Measurements from ENCODE around the gene SPP1. TPM values are rescaled to one million over a fixed set of nuclear protein-coding genes. Genes with fewer than 3 reads are reported as not detected.

The SPP1 gene
- total RNA-seq, 1 experiment from 2014 or later = not detected

DNA sequence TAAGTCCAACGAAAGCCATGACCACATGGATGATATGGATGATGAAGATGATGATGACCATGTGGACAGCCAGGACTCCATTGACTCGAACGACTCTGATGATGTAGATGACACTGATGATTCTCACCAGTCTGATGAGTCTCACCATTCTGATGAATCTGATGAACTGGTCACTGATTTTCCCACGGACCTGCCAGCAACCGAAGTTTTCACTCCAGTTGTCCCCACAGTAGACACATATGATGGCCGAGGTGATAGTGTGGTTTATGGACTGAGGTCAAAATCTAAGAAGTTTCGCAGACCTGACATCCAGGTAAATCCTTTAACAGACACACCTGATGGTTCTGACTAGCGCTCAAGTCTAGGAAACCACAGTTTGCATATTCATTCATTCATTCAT, 6.0 kb downstream of the SPP1 start:
- intact Hi-C loops (cut with micrococcal nuclease) = no loop called here

DNA sequence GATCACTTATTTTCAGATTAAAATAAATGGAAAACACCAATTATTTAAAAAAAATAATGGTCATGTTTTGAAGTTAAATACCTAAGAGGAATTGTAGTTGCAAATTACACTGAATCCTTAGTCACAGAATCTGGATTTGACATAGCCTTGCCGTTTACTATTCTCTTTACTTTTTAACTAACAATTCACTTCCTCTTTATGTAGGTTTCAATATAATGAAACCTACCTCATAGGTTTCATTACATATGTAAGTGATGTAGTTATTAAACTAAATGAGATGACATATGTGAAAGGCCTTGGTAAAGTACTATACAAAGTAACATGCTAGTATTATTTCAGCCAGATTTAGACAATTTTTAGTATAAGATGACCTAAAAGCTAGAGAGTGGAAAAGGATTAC, 6.5 kb downstream of the SPP1 start:
- no peaks in the 10 kb centered on the region for H3K9me2 ChIP-seq (replicated peaks; ENCODE audit: low read length)
- H3K79me2 ChIP-seq (ENCODE audit: low read length) = no peaks in the 10 kb centered on the region
- no peaks in the 10 kb centered on the region for H3K36me3 ChIP-seq (ENCODE audit: low read depth, low read length)
- H3K4me2 ChIP-seq (ENCODE audit: low read length) = no peak overlapping the region
- TF ChIP-seq CTCF (conservative IDR thresholded peaks at IDR 0.05; ENCODE audit: low read depth, low read length) (no peak), EZH2phosphoT487 (IDR thresholded peaks at IDR 0.05; ENCODE audit: borderline replicate concordance, low read length) (no peak), EZH2 (IDR thresholded peaks at IDR 0.05; ENCODE audit: low read length, unreplicated experiment) (no peak)
- H3F3A ChIP-seq (ENCODE audit: low read length, unreplicated experiment) = no peaks in the 10 kb centered on the region
- ChIA-PET CTCF (no interaction called here), POLR2A (ENCODE audit: unreplicated experiment) (no interaction called here)
- no peak overlapping the region for H3K4me3 ChIP-seq (ENCODE audit: low read length)
- no peaks in the 10 kb centered on the region for H3K9me3 ChIP-seq (ENCODE audit: low read length)
- ATAC-seq (no peak), DNase-seq (no peak)
- H2AFZ ChIP-seq (ENCODE audit: low read length) = no peak overlapping the region
- BruUV-seq (replicated peaks) = no TSS peak
- H3K4me1 ChIP-seq (ENCODE audit: insufficient read depth, low read length) = no peaks in the 10 kb centered on the region
- intact Hi-C loops (cut with micrococcal nuclease) = no loop called here
- no peaks in the 10 kb centered on the region for H3K27me3 ChIP-seq (ENCODE audit: low read length)
- H4K20me1 ChIP-seq (ENCODE audit: low read length) = no peaks in the 10 kb centered on the region
- no peak overlapping the region for H3K27ac ChIP-seq (ENCODE audit: low read length)
- H3K9ac ChIP-seq (ENCODE audit: low read length) = no peak overlapping the region

More for the DNA sequence above, 6.0 kb downstream of the SPP1 start:
- POLR2A ChIA-PET (ENCODE audit: unreplicated experiment) = no interaction called here
- Histone ChIP-seq H3K4me2 (ENCODE audit: low read length) (no peak overlapping the region), H3K27me3 (ENCODE audit: low read length) (no peaks in the 10 kb centered on the region), H3K4me1 (ENCODE audit: insufficient read depth, low read length) (no peaks in the 10 kb centered on the region), H3K9me2 (replicated peaks; ENCODE audit: low read length) (no peaks in the 10 kb centered on the region), H3K4me3 (ENCODE audit: low read length) (no peak overlapping the region), H3K27ac (ENCODE audit: low read length) (no peak overlapping the region), H3K79me2 (ENCODE audit: low read length) (no peaks in the 10 kb centered on the region), H3K9me3 (ENCODE audit: low read length) (no peaks in the 10 kb centered on the region), H4K20me1 (ENCODE audit: low read length) (no peaks in the 10 kb centered on the region), H3F3A (ENCODE audit: low read length, unreplicated experiment) (no peaks in the 10 kb centered on the region), H2AFZ (ENCODE audit: low read length) (no peak overlapping the region), H3K9ac (ENCODE audit: low read length) (no peak overlapping the region), H3K36me3 (ENCODE audit: low read depth, low read length) (no peaks in the 10 kb centered on the region)
- ATAC-seq = no peak
- TF ChIP-seq CTCF (conservative IDR thresholded peaks at IDR 0.05; ENCODE audit: low read depth, low read length) (no peak), EZH2 (IDR thresholded peaks at IDR 0.05; ENCODE audit: low read length, unreplicated experiment) (no peak), EZH2phosphoT487 (IDR thresholded peaks at IDR 0.05; ENCODE audit: borderline replicate concordance, low read length) (no peak)
- DNase-seq = no peak
- CTCF ChIA-PET = no interaction called here
- no TSS peak for BruUV-seq (replicated peaks)

DNA sequence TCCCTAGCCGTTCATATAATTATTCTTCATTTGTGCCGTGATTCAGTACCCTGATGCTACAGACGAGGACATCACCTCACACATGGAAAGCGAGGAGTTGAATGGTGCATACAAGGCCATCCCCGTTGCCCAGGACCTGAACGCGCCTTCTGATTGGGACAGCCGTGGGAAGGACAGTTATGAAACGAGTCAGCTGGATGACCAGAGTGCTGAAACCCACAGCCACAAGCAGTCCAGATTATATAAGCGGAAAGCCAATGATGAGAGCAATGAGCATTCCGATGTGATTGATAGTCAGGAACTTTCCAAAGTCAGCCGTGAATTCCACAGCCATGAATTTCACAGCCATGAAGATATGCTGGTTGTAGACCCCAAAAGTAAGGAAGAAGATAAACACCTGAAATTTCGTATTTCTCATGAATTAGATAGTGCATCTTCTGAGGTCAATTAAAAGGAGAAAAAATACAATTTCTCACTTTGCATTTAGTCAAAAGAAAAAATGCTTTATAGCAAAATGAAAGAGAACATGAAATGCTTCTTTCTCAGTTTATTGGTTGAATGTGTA, 7.0 kb downstream of the SPP1 start:
- Histone ChIP-seq H3K27ac (ENCODE audit: low read length) (no peak overlapping the region), H3F3A (ENCODE audit: low read length, unreplicated experiment) (no peaks in the 10 kb centered on the region), H3K36me3 (ENCODE audit: low read depth, low read length) (no peaks in the 10 kb centered on the region), H4K20me1 (ENCODE audit: low read length) (no peaks in the 10 kb centered on the region), H3K4me3 (ENCODE audit: low read length) (no peak overlapping the region), H3K4me1 (ENCODE audit: insufficient read depth, low read length) (no peaks in the 10 kb centered on the region), H3K79me2 (ENCODE audit: low read length) (no peaks in the 10 kb centered on the region), H3K27me3 (ENCODE audit: low read length) (no peaks in the 10 kb centered on the region), H3K9ac (ENCODE audit: low read length) (no peak overlapping the region), H3K4me2 (ENCODE audit: low read length) (no peak overlapping the region), H3K9me3 (ENCODE audit: low read length) (no peaks in the 10 kb centered on the region), H3K9me2 (replicated peaks; ENCODE audit: low read length) (no peaks in the 10 kb centered on the region), H2AFZ (ENCODE audit: low read length) (no peak overlapping the region)
- BruUV-seq (replicated peaks) = no TSS peak
- intact Hi-C loops (cut with micrococcal nuclease) = no loop called here
- ChIA-PET CTCF (no interaction called here), POLR2A (ENCODE audit: unreplicated experiment) (no interaction called here)
- ATAC-seq = no peak
- no peak for DNase-seq
- TF ChIP-seq CTCF (conservative IDR thresholded peaks at IDR 0.05; ENCODE audit: low read depth, low read length) (no peak), EZH2 (IDR thresholded peaks at IDR 0.05; ENCODE audit: low read length, unreplicated experiment) (no peak), EZH2phosphoT487 (IDR thresholded peaks at IDR 0.05; ENCODE audit: borderline replicate concordance, low read length) (no peak)
